Activated naive CD8-positive, alpha-beta T cell treated with anti-CD3 and anti-CD28 coated beads for 36 hours (primary cell): ENCODE measurements around the gene RIN3. TPM values are rescaled to one million over a fixed set of nuclear protein-coding genes. Genes with fewer than 3 reads are reported as not detected.

Experiments
- DNase-seq: peaks from one replicate; pipeline ENCODE4 v3.0.0; 2021
- H3K27ac Mint-ChIP-seq: one replicate; pipeline ENCODE4 v1.8.0; 2022; ENCODE audit warnings: mild to moderate bottlenecking, moderate library complexity, mixed read lengths
- H3K27me3 Mint-ChIP-seq: one replicate; pipeline ENCODE4 v1.8.0; 2022; ENCODE audit warnings: mild to moderate bottlenecking, mixed read lengths
- H3K36me3 Mint-ChIP-seq: one replicate; pipeline ENCODE4 v1.8.0; 2021; ENCODE audit warnings: mild to moderate bottlenecking, mixed read lengths
- H3K4me1 Mint-ChIP-seq: one replicate; pipeline ENCODE4 v1.8.0; 2021; ENCODE audit warnings: mixed read lengths
- H3K4me3 Mint-ChIP-seq: one replicate; pipeline ENCODE4 v1.8.0; 2022; ENCODE audit warnings: mild to moderate bottlenecking, moderate library complexity, mixed read lengths
- H3K9me3 Mint-ChIP-seq: one replicate; pipeline ENCODE4 v1.8.0; 2022; ENCODE audit warnings: mixed read lengths
- total RNA-seq, 2 experiments: library from RNA; stranded (reverse); gene quantifications; one replicate each; pipeline ENCODE4 v1.2.3, GENCODE V29; 2021

Gene RIN3
- total RNA-seq, 2 experiments from 2014 or later, result 59.2 to 59.6 TPM

DNA sequence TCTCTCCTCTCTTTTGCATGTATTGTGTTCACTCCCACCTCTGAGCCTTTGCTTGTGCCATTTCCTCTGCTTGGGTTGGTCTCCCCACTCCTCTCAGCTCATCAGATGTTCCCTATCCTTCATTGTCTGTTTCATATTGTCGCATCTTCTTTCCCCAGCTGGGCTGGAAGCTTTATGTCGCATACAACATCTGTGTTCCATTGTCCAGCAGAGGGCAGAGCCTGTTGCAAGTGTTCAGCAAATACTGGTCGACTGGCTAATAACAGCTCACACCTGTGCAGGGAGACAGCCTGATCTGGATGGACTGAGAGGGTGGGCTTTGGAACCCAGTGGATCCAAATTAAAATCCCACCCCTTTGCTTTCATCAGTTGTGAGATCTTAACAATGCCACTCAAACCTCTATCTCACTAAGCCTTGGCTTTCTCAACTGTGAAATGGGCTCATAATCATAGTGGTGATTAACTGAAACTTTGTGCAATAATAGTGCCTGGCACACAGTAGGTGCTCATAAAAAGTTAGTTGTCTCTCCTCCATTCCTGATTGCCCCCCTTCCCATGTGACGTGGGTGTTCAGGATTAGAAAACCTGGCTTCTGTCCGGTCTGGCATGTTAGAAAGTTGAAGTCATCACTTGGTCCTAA, 75.8 kb downstream of the RIN3 start:
- Mint-ChIP-seq H3K27me3 (no peaks in the 10 kb centered on the region), H3K4me3 (no peak overlapping the region), H3K4me1 (peaks cover 71% of the 10 kb centered on the region), H3K36me3 (peaks cover 72% of the 10 kb centered on the region), H3K9me3 (peaks cover 2% of the 10 kb centered on the region), H3K27ac (peak overlapping the region; percentile 57)
- DNase-seq, result no peak

DNA sequence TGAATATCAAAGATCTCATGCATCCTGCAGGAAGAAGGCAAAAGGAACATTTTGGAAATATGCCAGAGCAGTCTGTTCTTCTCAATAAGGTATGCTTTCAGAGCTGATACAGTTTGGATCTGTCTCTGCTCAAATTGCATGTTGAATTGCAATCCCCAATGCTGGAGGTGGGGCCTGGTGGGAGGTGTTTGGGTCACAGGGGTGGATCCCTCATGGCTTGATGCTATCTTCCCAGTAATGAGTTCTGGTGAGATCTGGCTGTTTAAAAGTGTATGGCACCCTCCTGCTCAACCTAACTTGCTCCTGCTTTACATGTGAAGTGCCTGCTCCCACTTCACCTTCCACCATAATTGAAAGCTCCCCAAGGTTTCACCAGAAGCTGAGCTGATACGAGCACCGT, 76.6 kb downstream of the RIN3 start:
- Mint-ChIP-seq H3K4me3 (no peak overlapping the region), H3K27ac (no peak overlapping the region), H3K36me3 (peaks cover 73% of the 10 kb centered on the region), H3K27me3 (no peaks in the 10 kb centered on the region), H3K9me3 (peaks cover 2% of the 10 kb centered on the region), H3K4me1 (peaks cover 68% of the 10 kb centered on the region)
- no peak for DNase-seq

DNA sequence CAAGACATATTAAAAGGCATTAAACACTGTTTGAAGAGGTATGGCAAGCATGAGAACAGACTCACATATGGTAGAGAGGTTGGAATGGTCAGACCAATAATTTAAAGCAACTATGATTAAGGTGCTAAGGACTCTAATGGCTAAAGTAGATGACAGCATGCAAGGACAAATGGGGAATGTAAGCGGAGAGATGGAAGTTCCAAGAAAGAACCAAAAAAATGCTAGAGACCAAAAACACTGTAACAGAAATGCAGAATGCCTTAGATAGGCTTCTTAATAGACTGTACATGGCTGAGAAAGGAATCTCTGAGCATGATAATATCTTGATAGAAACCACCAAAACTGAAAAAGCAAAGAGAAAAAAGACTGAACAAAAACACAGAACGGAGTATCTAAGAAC, 77.4 kb downstream of the RIN3 start:
- Mint-ChIP-seq H3K27ac (peak overlapping the region; percentile 26), H3K4me1 (peaks cover 66% of the 10 kb centered on the region), H3K4me3 (no peak overlapping the region), H3K36me3 (peaks cover 68% of the 10 kb centered on the region), H3K9me3 (peaks cover 2% of the 10 kb centered on the region), H3K27me3 (no peaks in the 10 kb centered on the region)
- no peak for DNase-seq

DNA sequence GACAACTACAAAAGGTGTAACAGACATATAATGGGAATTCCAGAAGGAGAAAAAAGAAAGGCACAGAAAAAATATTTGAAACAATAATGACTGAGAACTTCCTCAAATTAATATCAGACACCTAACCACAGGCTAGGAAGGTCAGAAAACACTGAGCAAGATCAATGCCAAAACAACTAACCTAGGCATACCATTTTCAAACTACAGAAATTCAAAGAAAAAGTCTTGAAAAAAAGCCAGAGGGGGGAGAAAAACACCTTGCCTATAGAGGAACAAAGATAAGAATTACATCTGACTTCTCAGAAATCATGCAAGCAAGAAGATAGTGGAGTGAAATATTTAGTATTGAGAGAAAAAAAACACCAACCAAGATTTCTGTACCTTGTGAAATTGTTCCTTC, 77.8 kb downstream of the RIN3 start:
- Mint-ChIP-seq H3K27ac (peak overlapping the region; percentile 26), H3K4me3 (no peak overlapping the region), H3K4me1 (peaks cover 63% of the 10 kb centered on the region), H3K9me3 (peaks cover 2% of the 10 kb centered on the region), H3K36me3 (peaks cover 69% of the 10 kb centered on the region), H3K27me3 (no peaks in the 10 kb centered on the region)
- no peak for DNase-seq

DNA sequence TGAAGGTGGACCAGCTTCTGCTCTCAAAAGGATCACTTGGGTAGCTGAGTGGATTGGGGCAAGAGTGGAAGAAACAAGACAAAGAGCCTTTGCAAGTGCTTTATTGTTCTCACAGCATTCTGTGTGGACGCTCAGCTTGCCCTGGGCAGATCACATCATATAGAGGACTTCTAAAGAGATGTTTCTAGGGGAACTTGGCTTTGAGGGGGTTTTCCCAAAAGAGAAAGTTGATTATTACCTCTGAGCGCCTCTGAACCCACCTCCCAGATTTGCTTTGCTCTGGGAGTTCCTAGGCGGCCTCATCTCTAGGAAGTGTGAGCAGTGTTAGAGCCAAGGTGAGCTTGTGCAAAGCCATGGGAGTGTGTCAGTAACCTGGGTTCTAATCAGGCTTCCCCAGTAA, 81.7 kb downstream of the RIN3 start:
- no peak overlapping the region for H3K4me3 Mint-ChIP-seq
- H3K27me3 Mint-ChIP-seq, result no peaks in the 10 kb centered on the region
- peaks cover 52% of the 10 kb centered on the region for H3K36me3 Mint-ChIP-seq
- no peak overlapping the region for H3K27ac Mint-ChIP-seq
- no peaks in the 10 kb centered on the region for H3K9me3 Mint-ChIP-seq
- DNase-seq, result no peak
- H3K4me1 Mint-ChIP-seq, result peaks cover 35% of the 10 kb centered on the region

DNA sequence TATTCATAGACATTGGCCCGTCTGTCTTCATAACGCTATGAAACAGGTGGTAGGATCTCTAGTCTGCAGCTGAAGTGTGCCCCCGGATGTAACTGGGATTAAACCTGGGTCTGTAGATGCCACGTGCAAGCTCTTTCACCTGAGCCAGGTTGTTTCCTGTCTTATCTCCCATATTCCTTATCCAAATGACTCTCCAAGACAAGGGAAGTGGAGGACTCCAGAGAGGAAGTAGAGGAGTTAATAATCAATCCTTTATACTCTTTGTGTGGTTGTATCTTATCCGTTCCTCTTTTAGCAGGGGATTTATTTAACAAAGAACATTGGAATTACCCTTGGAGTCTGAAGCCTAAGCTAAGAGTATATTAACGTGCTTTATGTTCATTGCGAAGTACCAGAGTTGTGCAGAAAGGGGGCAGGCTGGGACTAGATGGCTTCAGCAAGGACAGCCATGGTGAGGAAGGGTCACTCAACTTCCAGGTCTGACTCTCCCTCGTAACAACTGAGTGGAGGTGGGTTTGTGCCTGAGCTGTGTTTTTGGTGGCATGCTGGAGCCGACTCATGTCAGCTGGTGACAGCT, 82.8 kb downstream of the RIN3 start:
- Mint-ChIP-seq H3K27ac (no peak overlapping the region), H3K9me3 (no peaks in the 10 kb centered on the region), H3K4me3 (no peak overlapping the region), H3K4me1 (peaks cover 30% of the 10 kb centered on the region), H3K27me3 (no peaks in the 10 kb centered on the region), H3K36me3 (peaks cover 40% of the 10 kb centered on the region)
- DNase-seq, result no peak

DNA sequence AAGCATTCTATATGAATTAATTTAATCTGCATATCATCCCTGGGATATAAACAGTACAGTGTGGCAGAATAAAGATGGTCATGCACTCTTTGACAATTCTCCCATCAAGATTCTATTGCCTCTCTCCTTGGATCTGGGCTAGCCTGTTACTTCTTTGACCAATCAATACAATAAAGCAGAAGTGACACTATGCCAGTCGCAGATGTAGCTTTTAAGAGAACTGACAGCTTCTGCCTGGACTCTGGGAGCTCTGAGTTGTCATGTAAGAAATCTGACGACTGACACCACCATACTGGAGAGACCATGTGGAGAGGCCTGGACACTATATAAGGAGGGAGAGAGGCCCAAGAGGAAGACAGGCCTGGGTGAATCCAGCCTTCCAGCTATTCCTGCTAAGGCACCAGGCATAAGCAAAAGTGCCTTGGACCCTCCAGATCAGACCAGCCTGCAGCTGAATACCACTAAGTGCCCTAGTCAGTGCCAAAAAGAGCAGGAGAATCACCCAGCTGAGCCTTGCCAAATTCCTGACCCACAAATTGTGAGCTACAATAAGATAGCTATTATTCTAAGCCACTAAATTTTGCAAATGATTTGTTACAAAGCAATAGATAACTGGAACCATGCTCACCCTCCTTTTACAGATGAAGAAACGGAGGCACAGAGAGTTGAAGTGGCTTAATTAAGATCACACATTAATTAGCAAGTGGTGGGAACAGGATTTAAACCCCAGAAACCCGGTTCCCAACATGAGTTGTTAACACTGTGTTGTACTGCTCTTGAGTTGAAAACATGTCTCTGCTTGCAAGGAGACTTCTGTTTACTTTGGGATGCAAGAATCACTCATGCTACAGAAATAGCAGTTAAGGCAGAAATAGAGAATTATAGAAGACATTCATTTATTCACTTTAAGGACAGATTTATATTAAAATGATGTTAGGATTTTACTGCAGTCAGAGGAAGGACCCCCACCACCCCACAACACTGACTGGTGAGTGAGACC, 84.6 kb downstream of the RIN3 start:
- Mint-ChIP-seq H3K27me3 (no peaks in the 10 kb centered on the region), H3K4me1 (peaks cover 34% of the 10 kb centered on the region), H3K4me3 (no peak overlapping the region), H3K27ac (no peak overlapping the region), H3K9me3 (no peaks in the 10 kb centered on the region), H3K36me3 (peaks cover 31% of the 10 kb centered on the region)
- DNase-seq, result no peak

DNA sequence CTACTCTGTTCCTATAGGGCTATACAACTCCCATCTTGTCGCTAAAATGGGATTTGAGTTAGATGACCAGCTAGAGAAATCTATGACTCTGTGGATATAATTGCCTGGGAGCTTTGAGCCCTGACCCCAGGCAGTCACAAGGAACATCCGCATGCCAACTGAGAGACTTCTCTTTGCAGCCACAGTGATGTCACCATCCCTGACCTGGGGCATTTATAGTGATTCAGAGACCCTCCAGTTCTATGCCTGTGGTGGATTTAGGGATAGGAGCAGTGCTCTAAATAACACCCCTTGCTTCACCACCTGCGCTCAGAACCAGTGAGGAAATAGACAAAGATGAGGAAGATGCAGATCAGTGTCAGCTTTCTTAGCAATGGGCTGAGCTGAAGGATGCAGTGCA, 86.2 kb downstream of the RIN3 start:
- Mint-ChIP-seq H3K36me3 (peaks cover 17% of the 10 kb centered on the region), H3K4me1 (peaks cover 38% of the 10 kb centered on the region), H3K27me3 (no peaks in the 10 kb centered on the region), H3K4me3 (no peak overlapping the region), H3K9me3 (no peaks in the 10 kb centered on the region), H3K27ac (no peak overlapping the region)
- no peak for DNase-seq

DNA sequence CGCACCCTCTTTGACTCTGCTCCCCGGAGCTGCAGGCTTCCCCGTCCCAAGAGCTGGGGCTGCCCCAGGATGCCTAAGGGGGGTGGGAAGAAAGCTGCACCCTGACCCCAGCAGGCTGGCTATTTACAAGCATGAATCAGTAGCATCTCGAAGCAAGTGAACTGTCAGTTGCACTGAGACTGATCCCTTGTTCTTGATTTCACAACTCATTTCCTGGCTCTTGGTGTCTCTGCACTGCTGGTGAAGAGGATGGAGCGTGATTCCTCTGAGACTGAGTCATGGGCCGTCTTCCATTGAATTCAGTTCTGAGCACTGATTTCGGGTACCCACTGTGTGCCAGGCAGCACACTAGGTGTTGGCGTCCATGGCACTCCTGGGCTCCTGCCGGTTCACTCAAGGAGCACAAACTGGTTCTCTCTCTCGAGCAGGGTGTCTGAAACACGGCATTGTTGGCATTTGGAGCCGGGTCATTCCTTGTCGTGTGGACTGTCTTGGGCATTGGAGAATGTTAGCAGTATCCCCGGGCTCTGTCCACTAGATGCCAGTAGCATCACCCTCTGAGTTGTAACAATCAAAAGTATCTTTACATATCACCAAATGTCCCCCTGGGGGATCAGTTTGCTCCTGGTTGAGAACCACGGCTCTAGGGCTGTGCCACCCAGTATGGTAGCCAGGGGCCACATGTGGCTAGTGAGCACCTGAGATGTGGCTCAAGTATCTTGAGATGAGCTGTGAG, 86.9 kb downstream of the RIN3 start:
- H3K36me3 Mint-ChIP-seq, result peaks cover 18% of the 10 kb centered on the region
- no peaks in the 10 kb centered on the region for H3K9me3 Mint-ChIP-seq
- no peaks in the 10 kb centered on the region for H3K27me3 Mint-ChIP-seq
- no peak overlapping the region for H3K27ac Mint-ChIP-seq
- no peak for DNase-seq
- H3K4me1 Mint-ChIP-seq, result peaks cover 32% of the 10 kb centered on the region
- H3K4me3 Mint-ChIP-seq, result no peak overlapping the region

DNA sequence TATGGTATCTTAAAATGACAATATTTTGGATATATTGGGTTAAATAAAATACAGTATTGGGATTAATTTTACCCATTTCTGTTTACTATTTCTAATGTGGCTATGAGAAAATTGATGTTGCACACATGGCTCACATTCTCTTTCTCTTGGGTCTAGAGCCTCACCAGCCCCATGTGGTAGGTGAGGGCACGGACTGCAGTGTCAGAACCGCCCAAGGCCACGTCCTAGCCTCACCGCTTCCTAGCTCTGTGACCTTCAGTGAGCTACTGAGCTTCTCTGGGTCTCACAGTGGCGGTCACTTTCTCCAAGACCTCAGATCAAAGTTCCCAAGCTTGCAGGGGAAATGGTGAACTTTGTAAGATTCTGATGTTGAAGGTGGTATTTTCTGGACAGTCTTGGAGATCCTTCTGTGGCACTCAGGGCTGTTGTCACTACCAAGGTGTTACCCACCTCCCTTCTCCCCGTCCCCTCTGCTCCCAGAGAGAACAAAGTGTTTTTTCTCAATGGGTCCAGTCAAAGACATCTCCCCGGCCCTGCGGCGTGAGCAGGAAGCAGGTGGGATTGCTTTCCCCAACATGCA, 87.6 kb downstream of the RIN3 start:
- no peak overlapping the region for H3K4me3 Mint-ChIP-seq
- peaks cover 28% of the 10 kb centered on the region for H3K4me1 Mint-ChIP-seq
- H3K36me3 Mint-ChIP-seq, result peaks cover 22% of the 10 kb centered on the region
- H3K9me3 Mint-ChIP-seq, result peaks cover 1% of the 10 kb centered on the region
- H3K27me3 Mint-ChIP-seq, result no peaks in the 10 kb centered on the region
- DNase-seq, result no peak
- no peak overlapping the region for H3K27ac Mint-ChIP-seq

DNA sequence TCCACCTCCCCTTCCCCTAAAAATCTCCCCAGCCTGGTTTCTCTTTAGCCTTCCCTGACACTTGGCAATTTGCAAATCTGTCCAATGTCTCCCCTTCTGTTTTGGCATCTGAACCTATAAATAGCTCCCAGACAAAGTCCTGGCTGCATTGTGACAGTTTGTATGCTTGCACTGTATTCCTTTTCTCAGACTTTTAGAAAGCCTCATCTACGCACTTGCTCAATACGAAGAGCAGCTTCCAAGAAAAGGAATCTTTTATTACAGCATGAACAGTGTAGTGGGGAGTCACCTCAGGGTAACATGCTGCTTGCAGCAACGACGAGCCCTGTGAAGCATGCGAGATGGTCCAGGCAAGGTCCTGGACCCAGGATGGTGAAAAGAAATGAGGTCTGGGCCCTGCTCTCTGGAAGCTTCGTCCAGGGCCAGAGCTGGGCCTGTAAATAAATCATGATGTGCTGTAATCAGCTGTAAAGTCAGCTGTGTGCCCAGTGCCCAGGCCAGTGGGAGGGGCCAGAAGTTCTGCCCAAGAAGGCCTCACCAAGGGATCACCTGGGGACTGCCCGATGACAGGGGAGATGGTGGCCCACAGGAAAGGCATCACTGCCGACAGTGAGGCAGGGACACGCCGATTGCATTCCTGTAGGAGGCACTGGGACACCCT, 88.3 kb downstream of the RIN3 start:
- Mint-ChIP-seq H3K4me3 (no peak overlapping the region), H3K9me3 (peaks cover 1% of the 10 kb centered on the region), H3K36me3 (peaks cover 25% of the 10 kb centered on the region), H3K4me1 (peaks cover 28% of the 10 kb centered on the region), H3K27me3 (no peaks in the 10 kb centered on the region), H3K27ac (no peak overlapping the region)
- no peak for DNase-seq

DNA sequence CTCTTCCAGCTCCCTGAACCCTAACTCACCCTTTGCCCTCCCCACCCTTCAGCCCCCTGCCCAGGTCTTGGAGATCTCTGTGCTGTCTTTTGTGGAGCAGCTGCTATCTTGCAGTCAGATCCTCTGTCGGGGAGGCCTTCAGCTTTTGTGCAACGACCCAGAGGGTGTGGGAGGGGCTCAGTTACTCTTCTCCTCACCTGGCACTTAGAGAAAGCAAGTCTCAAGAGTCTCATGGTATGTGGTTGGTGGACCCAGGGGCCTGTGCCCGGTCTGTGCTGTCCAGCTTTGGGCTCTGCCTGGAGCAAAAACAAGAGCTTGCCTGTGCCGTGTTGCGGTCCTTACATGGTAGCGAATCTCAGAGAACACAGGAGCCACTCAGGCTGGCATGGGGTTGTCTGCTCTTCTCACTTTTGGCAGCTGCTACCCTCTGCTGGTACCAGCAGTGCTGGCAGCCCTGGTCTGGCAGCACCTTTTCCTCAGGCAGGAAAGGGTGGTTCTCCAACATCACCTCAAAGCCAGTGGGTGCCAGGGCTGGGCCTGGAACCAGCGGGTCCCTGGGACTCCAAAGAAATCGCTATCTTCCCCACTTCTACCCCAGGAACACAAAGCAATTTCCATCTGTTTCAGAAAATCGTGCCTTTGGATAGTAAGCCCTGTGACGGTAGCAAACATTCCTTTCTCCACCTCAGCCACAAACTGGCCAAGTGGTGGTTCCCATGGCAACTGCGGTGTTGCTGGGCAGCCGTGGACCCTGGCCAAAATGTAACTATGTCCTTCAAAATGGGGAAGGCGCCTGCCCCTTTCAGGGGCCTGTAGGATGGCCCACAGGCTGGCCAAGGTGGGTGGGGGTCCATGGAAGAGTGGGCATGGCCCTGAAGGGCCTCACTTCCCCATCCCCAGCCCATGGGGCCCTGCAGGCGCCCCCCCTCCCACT, 90.0 kb downstream of the RIN3 start:
- Mint-ChIP-seq H3K4me1 (peaks cover 28% of the 10 kb centered on the region), H3K27me3 (no peaks in the 10 kb centered on the region), H3K36me3 (peaks cover 27% of the 10 kb centered on the region), H3K27ac (no peak overlapping the region), H3K9me3 (peaks cover 6% of the 10 kb centered on the region), H3K4me3 (no peak overlapping the region)
- peak; percentile 30 for DNase-seq

DNA sequence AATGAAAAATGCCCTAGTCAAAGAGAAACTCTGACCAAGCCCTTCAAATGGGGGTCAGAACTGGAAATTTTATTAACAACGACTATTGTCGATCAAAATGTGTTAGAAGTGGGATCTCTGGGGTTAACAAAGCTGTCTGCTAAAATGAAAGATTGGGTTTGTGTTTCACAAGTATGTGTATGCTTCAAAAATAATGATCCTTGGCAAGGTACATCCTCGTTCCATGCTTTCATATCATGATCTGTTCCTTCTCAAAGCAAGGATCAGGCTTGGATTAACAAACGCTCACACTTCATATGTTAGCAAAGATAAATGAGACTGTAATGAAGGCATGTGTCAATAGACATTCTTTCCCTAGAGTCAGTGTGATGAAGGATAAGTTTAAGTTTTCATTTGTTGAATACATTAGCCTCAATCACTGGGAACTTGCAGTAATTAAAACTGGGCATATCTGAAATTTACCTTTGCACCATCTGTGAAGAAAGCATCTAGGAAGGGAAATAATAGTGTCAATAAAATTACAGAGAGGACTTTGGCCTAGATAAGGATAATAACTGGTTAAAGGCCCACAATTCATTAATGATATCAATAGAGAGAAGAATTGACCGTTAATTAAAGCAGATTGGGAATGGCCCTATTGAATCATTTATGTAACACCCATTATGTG, 91.8 kb downstream of the RIN3 start:
- Mint-ChIP-seq H3K4me1 (peaks cover 27% of the 10 kb centered on the region), H3K36me3 (peaks cover 27% of the 10 kb centered on the region), H3K27me3 (no peaks in the 10 kb centered on the region), H3K9me3 (peaks cover 6% of the 10 kb centered on the region), H3K27ac (no peak overlapping the region), H3K4me3 (no peak overlapping the region)
- no peak for DNase-seq
